ENCODE results near the gene POTEB3.
"Not testable (repeated sequence)": the region's sequence is repeated elsewhere in the genome, so short reads cannot be mapped to it uniquely, and the experiment has no call there.

The POTEB3 gene

GRCh38 chr15:21440399-21440798 is at the start of gene POTEB3:
POTEB3 (minus strand) TSS chr15:21440499; CDS start chr15:21440011, 488 bp downstream.
- not testable (repeated sequence) for DNase-seq (ENCODE audit: low read depth)

GRCh38 chr15:21453683-21454082 is 13.4 kb upstream of the POTEB3 start:
- not testable (repeated sequence) for DNase-seq (ENCODE audit: low read depth)

GRCh38 chr15:21451920-21452563 is 11.7 kb upstream of the POTEB3 start:
- DNase-seq (ENCODE audit: low read depth), result not testable (repeated sequence)

GRCh38 chr15:21451487-21451886 is 11.2 kb upstream of the POTEB3 start:
- not testable (repeated sequence) for DNase-seq (ENCODE audit: low read depth)

- DNase-seq (ENCODE audit: low read depth), result not testable (repeated sequence)
Observed at GRCh38 chr15:21407366-21407765, 32.9 kb downstream of the POTEB3 start.

- DNase-seq (ENCODE audit: low read depth), result not testable (repeated sequence)
Observed at GRCh38 chr15:21401531-21401930, 38.8 kb downstream of the POTEB3 start.

- not testable (repeated sequence) for DNase-seq (ENCODE audit: low read depth)
Observed at GRCh38 chr15:21399111-21399510, 41.2 kb downstream of the POTEB3 start.

GRCh38 chr15:21398511-21398910 is 41.8 kb downstream of the POTEB3 start:
- not testable (repeated sequence) for DNase-seq (ENCODE audit: low read depth)

GRCh38 chr15:21397656-21398055 is 42.6 kb downstream of the POTEB3 start:
- not testable (repeated sequence) for DNase-seq (ENCODE audit: low read depth)

- DNase-seq (ENCODE audit: low read depth), result not testable (repeated sequence)
Observed at GRCh38 chr15:21397186-21397585, 43.1 kb downstream of the POTEB3 start.

- DNase-seq (ENCODE audit: low read depth), result not testable (repeated sequence)
Observed at GRCh38 chr15:21385961-21386360, 54.3 kb downstream of the POTEB3 start.

- DNase-seq (ENCODE audit: low read depth), result not testable (repeated sequence)
Observed at GRCh38 chr15:21383866-21384485, 56.3 kb downstream of the POTEB3 start.

GRCh38 chr15:21373682-21374081 is 66.6 kb downstream of the POTEB3 start:
- DNase-seq (ENCODE audit: low read depth), result not testable (repeated sequence)

GRCh38 chr15:21369177-21369576 is 71.1 kb downstream of the POTEB3 start:
- DNase-seq (ENCODE audit: low read depth), result not testable (repeated sequence)

GRCh38 chr15:21368625-21369024 is 71.7 kb downstream of the POTEB3 start:
- DNase-seq (ENCODE audit: low read depth), result not testable (repeated sequence)

Measured in ELR (cell line).